Measurements from ENCODE around the gene RPL18A. TPM values are rescaled to one million over a fixed set of nuclear protein-coding genes. Genes with fewer than 3 reads are reported as not detected.
A peak's percentile ranks its signal among the peaks of the same experiment; 100 is the strongest.

Gene RPL18A
- total RNA-seq, 1 donor from 2014 or later: 723 TPM

DNA sequence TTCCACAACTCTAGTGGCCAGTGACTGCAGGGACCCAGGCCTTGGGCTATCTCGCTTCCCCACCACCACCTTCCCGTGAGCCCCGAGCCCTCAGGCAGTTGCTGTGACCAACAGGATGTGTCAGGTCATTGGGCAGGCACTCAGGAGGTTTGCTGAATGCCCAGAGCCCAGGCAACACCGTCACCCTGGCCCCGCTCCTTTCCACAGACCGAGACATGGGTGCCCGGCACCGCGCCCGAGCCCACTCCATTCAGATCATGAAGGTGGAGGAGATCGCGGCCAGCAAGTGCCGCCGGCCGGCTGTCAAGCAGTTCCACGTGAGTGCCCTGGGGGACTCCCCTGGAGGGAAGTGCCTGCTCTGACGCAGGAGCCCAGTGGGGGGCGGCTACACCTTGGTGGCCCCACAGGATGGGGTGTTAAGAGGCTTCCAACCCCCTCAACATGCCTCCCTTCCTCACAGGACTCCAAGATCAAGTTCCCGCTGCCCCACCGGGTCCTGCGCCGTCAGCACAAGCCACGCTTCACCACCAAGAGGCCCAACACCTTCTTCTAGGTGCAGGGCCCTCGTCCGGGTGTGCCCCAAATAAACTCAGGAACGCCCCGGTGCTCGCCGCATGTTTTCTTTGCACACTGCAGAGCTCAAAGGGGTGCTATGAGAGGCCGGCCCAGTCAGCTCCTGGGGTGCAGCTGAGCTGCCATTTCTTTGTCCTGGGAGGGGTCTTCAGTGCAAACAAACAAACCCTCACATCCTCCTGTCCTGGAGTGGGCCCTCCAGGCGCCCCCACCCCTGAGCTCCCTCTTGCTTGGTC is 3.2 kb downstream of the RPL18A start:
- intact Hi-C loops (cut with DNase I): loop anchor here (5.0 to 10.0 kb wide), 2 partner anchors 74 to 132 kb away; no protein-coding TSS in a partner anchor
- no peak for DNase-seq
- no peak for ATAC-seq (ENCODE audit: poor library complexity)

DNA sequence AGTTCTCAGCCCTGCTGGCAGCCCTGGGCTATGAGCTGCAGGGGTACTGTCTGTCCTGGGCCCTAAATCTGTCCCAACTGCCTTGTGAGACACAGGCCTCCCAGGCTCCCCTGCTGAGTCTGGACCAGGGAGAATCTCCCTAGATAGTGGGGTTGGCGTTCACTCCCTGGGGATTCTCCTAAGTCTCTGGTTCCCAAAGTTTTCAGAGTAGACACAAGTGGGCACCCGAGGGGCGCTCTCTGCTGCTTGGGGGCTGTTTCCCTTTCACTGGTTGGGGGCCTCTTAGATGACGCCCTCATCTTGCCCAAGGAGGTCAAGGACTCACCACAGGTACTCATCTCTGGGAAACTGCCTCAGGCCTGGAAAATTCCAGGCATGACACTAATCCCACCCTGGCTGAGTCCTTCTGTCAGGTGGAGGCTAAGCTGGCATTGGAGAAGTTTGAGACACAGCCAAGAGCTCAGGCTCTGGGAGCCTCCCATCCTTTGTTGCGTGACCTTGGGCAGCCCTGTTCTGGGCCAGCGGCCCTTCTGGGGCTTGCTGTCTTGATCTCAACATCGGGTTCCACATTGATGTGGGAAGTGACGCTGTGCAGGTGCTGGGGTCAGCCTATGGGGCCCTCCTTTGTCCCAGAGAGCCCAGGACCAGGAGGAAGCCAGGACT is 3.9 kb downstream of the RPL18A start:
- ATAC-seq (ENCODE audit: poor library complexity) (no peak), DNase-seq (no peak)
- intact Hi-C loops (cut with DNase I): loop anchor here (5.0 to 10.0 kb wide), 2 partner anchors 74 to 131 kb away; no protein-coding TSS in a partner anchor

DNA sequence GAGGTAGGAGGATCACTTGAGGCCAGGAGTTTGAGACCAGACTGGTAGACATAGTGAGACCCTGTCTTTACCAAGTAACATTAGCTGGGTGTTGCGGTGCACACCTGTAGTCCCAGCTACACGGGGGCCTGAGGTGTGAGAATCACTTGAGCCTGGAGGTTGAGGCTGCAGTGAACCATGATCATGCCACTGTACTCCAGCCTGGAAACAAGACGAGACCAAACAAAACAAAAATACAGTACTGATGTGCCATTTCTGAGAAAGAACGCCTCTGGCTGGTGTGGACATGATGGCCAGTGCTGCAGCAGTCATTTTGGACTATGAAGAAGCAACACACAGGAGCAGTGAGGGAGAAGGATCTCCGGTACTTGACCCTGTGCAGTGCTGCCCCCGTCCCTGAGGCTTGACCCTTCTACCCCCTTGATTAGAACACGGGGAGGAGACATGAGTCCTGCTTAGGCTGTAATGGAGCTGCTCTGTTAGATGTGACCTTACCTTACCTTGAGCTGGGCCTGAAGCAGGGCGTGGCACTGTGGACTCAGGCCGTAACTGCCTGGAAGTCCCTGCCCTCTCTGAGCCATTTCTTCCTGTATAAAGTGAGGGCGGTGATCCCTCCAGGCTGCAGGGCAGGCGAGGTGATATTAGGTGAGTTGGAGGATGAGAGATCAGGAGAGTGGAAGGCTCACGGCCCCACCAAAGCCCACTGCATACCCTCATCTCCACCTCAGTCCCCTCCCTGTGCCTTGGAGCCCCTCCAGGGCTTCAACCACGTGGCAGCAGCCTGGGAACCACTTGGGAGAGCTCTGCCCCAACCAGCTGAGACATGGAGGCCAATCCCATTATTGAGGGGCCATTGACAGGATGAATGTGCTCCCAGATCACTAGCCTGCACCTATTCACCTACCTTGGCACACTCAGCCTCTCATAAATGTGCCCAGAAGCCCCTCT is 5.9 kb downstream of the RPL18A start:
- ATAC-seq (ENCODE audit: poor library complexity) (peak; percentile 5), DNase-seq (no peak)
- intact Hi-C loops (cut with DNase I): loop anchor here (10.0 kb wide), 1 partner anchor 129 kb away; no protein-coding TSS in a partner anchor

- intact Hi-C loops (cut with DNase I): loop anchor here (10.0 kb wide), 1 partner anchor 128 kb away; no protein-coding TSS in a partner anchor
- DNase-seq (no peak), ATAC-seq (ENCODE audit: poor library complexity) (no peak)
Measured at GRCh38 chr19:17866312-17866963, 6.7 kb downstream of the RPL18A start.

DNA sequence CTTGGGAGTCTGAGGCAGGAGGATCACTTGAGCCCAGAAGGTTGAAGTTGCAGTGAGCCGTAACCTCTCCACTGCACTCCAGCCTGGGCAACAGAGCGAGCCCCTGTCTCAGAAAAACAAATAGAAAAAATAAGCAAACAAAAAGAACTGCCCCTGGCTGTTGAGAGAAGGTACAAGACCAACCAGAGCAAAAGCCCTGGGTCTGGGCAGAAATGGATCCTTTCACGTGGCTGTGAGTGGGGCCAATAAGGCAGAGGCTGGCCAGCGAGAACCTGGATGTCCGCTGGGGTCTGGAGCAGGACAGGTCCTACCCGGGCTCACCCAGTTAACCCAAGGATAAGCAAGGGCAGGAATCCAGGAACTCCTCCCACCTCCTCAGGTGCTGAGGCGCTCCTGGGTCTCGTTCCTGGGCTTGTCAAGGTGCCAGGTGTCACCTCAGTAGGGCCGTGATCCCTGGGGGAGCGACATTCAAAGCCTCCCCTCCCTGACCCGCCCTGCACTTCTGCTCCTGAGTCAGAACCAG is 7.3 kb downstream of the RPL18A start:
- ATAC-seq (ENCODE audit: poor library complexity) (no peak), DNase-seq (no peak)
- intact Hi-C loops (cut with DNase I): loop anchor here (10.0 kb wide), 1 partner anchor 128 kb away; no protein-coding TSS in a partner anchor

DNA sequence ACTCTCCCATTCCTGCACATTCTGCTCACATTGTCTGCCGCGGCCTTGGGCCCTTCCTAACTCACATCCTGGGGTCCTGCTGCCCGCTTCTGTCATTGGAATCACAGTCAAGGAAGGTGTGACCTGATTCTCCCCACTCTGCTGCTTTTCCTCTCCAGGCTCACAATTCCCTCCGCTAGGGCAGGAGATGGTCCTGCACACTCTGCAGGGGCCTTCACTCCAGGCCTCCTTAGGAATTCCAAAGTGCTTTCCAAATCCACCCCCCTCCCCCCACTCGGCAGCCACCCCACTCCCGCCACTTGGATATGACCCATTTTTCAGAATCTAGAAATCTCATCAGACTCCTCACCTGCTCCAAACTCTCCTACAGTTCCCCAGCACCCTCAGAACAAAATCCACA is 9.0 kb downstream of the RPL18A start:
- ATAC-seq (ENCODE audit: poor library complexity): no peak
- intact Hi-C loops (cut with DNase I): loop anchor here (10.0 kb wide), 1 partner anchor 126 kb away; no protein-coding TSS in a partner anchor
- DNase-seq: no peak

- ATAC-seq (ENCODE audit: poor library complexity) (no peak), DNase-seq (no peak)
- intact Hi-C loops (cut with DNase I): loop anchor here (10.0 kb wide), 1 partner anchor 126 kb away; no protein-coding TSS in a partner anchor
Measured at GRCh38 chr19:17869114-17869608, 9.5 kb downstream of the RPL18A start.

- ATAC-seq (ENCODE audit: poor library complexity) (no peak), DNase-seq (no peak)
- intact Hi-C loops (cut with DNase I): no loop called here
Measured at GRCh38 chr19:17871032-17871877, 11.5 kb downstream of the RPL18A start.

GRCh38 chr19:17871878-17872250 is 12.2 kb downstream of the RPL18A start, which contains the start of gene SLC5A5:
TSS of gene SLC5A5 (plus strand) at chr19:17871945. CDS start at chr19:17872320, 375 bp downstream.
- ATAC-seq (ENCODE audit: poor library complexity) (peak; percentile 30), DNase-seq (no peak)
- intact Hi-C loops (cut with DNase I): no loop called here

- ATAC-seq (ENCODE audit: poor library complexity) (no peak), DNase-seq (no peak)
- intact Hi-C loops (cut with DNase I): no loop called here
Measured at GRCh38 chr19:17872251-17873001, 12.7 kb downstream of the RPL18A start.

DNA sequence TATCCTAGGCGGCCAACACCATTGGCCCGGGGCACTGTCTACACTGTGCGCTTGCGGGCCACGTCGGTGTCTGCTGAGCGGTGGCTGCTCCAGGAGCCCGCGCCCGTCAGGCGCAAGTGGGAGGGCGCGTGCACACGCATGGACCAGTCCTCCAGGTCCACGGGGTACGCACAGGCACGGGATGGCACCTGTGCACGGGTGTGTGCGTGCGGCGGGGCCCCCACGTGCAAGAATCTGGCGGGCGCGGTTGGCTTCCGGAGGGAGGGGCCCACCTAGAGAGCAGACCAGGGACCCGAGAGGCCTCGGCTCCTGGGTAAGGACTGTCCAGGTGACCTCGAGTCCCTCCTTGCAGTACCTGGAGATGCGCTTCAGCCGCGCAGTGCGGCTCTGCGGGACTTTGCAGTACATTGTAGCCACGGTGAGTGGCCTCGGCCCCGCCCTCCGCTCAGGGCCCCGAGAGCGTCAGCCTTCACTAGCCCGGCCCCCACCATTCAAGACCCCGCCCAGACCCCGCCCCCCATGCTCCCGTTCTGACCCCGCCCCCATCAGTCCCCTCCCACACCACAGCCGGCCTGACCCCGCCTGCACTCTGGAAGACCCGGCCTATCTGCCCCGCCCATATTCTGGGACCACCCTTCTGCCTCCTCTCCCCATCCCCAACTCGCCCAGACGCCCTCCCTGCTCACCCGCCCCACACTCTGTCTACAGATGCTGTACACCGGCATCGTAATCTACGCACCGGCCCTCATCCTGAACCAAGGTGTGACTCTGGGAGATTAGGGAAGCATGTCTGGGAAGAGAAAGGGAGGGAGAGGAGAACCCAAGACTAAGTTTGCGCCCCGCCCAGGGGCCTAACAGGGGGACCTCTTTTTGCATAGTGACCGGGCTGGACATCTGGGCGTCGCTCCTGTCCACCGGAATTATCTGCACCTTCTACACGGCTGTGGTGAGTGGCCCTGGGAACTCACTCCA is 14.4 kb downstream of the RPL18A start:
- intact Hi-C loops (cut with DNase I): no loop called here
- no peak for DNase-seq
- no peak for ATAC-seq (ENCODE audit: poor library complexity)

- DNase-seq (no peak), ATAC-seq (ENCODE audit: poor library complexity) (no peak)
- intact Hi-C loops (cut with DNase I): no loop called here
Measured at GRCh38 chr19:17874758-17875135, 15.0 kb downstream of the RPL18A start.

- intact Hi-C loops (cut with DNase I): no loop called here
- DNase-seq: no peak
- no peak for ATAC-seq (ENCODE audit: poor library complexity)
Measured at GRCh38 chr19:17877696-17878095, 18.0 kb downstream of the RPL18A start.

GRCh38 chr19:17879466-17879865 is 19.8 kb downstream of the RPL18A start:
- intact Hi-C loops (cut with DNase I): no loop called here
- ATAC-seq (ENCODE audit: poor library complexity) (no peak), DNase-seq (no peak)

GRCh38 chr19:17881701-17882100 is 22.0 kb downstream of the RPL18A start:
- ATAC-seq (ENCODE audit: poor library complexity): no peak
- DNase-seq: no peak
- intact Hi-C loops (cut with DNase I): no loop called here
